Esophagus muscularis mucosa (tissue), 4 donors: ENCODE data around the gene FAAP100. TPM values are rescaled to one million over a fixed set of nuclear protein-coding genes. Genes with fewer than 3 reads are reported as not detected.

Experiments used
- DNase-seq: peaks from one replicate; pipeline ENCODE4 v3.0.0-alpha.2; 2017; ENCODE audit errors: extremely low spot score
- H3K27ac ChIP-seq, 4 donors: fragments of 200-600 bp; sonication (generic); replicated peaks in 1 of 4; 1 replicate in 3 of 4; 2 replicates in 1 of 4; pipeline ENCODE4 v1.5.1; 2016 to 2019; ENCODE audit warnings: mild to moderate bottlenecking in 1 of 4
- H3K27me3 ChIP-seq, 4 donors: fragments of 200-600 bp; sonication (generic); one replicate each; pipeline versions ENCODE4 v1.5.1 to v1.6.0; 2016 to 2019
- H3K36me3 ChIP-seq, 4 donors: fragments of 200-600 bp; sonication (generic); one replicate each; pipeline ENCODE4 v1.5.1; 2016 to 2019
- H3K4me1 ChIP-seq, 4 donors: fragments of 200-600 bp; sonication (generic); one replicate each; pipeline ENCODE4 v1.5.1; 2016 to 2019
- H3K4me3 ChIP-seq, 4 donors: fragments of 200-600 bp; sonication (generic); 1 replicate in 2 of 4; 2 replicates in 2 of 4; pipeline ENCODE4 v1.5.1; 2016 to 2019; ENCODE audit warnings: mild to moderate bottlenecking in 4 of 4, moderate library complexity in 1 of 4
- H3K9me3 ChIP-seq, 4 donors: fragments of 200-600 bp; sonication (generic); 1 replicate in 3 of 4; 2 replicates in 1 of 4; pipeline ENCODE4 v1.5.1; 2016 to 2019
- EP300 ChIP-seq: sonication (generic); formaldehyde crosslinking; IDR thresholded peaks from one replicate; pipeline ENCODE4 v1.6.1; 2017; ENCODE audit warnings: antibody characterized with exemption
- POLR2A ChIP-seq: fragments of 450-650 bp; IDR thresholded peaks from one replicate; pipeline ENCODE4 v1.6.1; 2017; ENCODE audit warnings: antibody characterized with exemption, moderate library complexity, mild to moderate bottlenecking, low read depth
- POLR2AphosphoS5 ChIP-seq, 2 donors: sonication (generic); formaldehyde crosslinking; IDR thresholded peaks; one replicate each; pipeline ENCODE4 v1.6.1; 2017; ENCODE audit warnings: antibody characterized with exemption in 2 of 2
- WGBS: methylation state at CpG from one replicate; pipeline ENCODE4 v1.1.5; 2018; 5-methylcytosine and 5-hydroxymethylcytosine counted together
- intact Hi-C: fragments of 100-400 bp; cut with DNase I; formaldehyde crosslinking; loops from one replicate; pipeline ENCODE4 v1.15.1; 2023
- total RNA-seq, 4 donors: library from RNA; depleted of rRNA; stranded (reverse); fragments of >200 nt; gene quantifications; one replicate each; pipeline versions ENCODE4 v1.1.0 to v1.2.1, GENCODE V29; 2016
- TF ChIP-seq, protein P1 (sequence below), 3 experiments: fragments of 200-600 bp in 2 of 3; fragments of 450-650 bp in 1 of 3; sonication (generic) in 2 of 3; IDR thresholded peaks; one replicate each; pipeline ENCODE4 v1.5.1; 2017 to 2019; ENCODE audit warnings: antibody characterized with exemption in 3 of 3, mild to moderate bottlenecking in 2 of 3, moderate library complexity in 1 of 3

The FAAP100 gene
- total RNA-seq, 4 donors from 2014 or later: 13.7 to 33.3 (median 18.6) TPM

DNA sequence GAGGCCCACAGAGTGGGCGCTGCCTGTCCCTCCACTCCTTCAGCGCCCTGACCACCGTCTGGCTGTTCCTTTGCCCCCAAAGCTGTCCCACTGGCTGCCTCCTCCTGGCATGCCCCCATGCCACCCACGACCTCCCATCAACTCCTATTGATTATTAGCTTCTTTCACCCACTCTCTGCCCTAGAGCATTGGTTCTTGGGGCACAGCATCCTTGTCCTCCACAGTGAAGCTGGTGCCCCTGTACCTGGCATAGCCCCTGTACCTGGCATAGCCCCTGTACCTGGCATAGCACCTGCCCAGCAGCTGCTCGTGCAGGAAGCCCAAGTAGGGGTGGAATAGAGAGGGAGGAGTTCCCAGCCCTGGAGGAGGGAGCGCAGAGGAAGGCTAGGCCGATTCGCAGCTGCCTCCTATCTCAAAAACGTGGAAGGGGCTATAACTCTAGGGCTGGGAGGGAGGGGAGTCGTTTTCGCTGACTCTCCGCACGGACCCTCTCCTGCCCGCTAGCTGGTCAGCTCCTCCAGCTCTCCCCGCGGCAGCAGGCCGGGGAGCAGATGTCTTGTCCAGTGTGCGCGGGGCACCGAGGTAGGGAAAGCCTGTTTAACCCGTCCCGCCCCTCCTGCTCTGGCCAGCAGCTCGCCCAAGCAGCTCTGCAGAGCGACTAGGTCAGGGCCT lies 33.9 kb downstream of the FAAP100 start:
- Histone ChIP-seq H3K36me3 (no peaks in the 10 kb centered on the region), H3K27me3 (peaks cover 0 to 5% (median 4%) of the 10 kb centered on the region in 4 donors), H3K9me3 (no peaks in the 10 kb centered on the region), H3K4me3 (peak overlapping the region; percentile 88 to 94 (median 91)), H3K4me1 (peaks cover 49 to 64% (median 56%) of the 10 kb centered on the region in 4 donors), H3K27ac (peak overlapping the region; percentile 100)
- intact Hi-C loops: loop anchor here (5.0 kb wide), 1 partner anchor 34 kb away; the partner anchor contains the start of gene FAAP100
- no peak for DNase-seq
- WGBS: 50% methylated on average over 8 of the region's 24 CpGs
- no peak for TF ChIP-seq POLR2A
- TF ChIP-seq EP300: no peak
- TF ChIP-seq POLR2AphosphoS5 (IDR thresholded peaks at IDR 0.05): no peak
- TF ChIP-seq, protein P1, sequence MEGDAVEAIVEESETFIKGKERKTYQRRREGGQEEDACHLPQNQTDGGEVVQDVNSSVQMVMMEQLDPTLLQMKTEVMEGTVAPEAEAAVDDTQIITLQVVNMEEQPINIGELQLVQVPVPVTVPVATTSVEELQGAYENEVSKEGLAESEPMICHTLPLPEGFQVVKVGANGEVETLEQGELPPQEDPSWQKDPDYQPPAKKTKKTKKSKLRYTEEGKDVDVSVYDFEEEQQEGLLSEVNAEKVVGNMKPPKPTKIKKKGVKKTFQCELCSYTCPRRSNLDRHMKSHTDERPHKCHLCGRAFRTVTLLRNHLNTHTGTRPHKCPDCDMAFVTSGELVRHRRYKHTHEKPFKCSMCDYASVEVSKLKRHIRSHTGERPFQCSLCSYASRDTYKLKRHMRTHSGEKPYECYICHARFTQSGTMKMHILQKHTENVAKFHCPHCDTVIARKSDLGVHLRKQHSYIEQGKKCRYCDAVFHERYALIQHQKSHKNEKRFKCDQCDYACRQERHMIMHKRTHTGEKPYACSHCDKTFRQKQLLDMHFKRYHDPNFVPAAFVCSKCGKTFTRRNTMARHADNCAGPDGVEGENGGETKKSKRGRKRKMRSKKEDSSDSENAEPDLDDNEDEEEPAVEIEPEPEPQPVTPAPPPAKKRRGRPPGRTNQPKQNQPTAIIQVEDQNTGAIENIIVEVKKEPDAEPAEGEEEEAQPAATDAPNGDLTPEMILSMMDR (IDR thresholded peaks at IDR 0.05): no peak

GRCh38 chr17:81517339-81518112 lies 34.6 kb downstream of the FAAP100 start:
- no peak for DNase-seq
- Histone ChIP-seq H3K4me1 (peaks cover 48 to 60% (median 53%) of the 10 kb centered on the region in 4 donors), H3K27ac (peak overlapping the region; percentile 100), H3K27me3 (peaks cover 0 to 5% (median 0%) of the 10 kb centered on the region in 4 donors), H3K36me3 (peaks cover 0 to under 1% (median 0%) of the 10 kb centered on the region in 4 donors), H3K9me3 (no peaks in the 10 kb centered on the region), H3K4me3 (peak overlapping the region; percentile 88 to 94 (median 91))
- 48% methylated on average over 21 of the region's 24 CpGs for WGBS
- TF ChIP-seq POLR2AphosphoS5 (IDR thresholded peaks at IDR 0.05) (peak in 1 of 2 donors; percentile 11), POLR2A (no peak)
- TF ChIP-seq, protein P1 (IDR thresholded peaks at IDR 0.05): no peak
- intact Hi-C loops: loop anchor here (5.0 kb wide), 1 partner anchor 35 kb away; the partner anchor contains the start of gene FAAP100

GRCh38 chr17:81517009-81517338 lies 35.2 kb downstream of the FAAP100 start:
- Histone ChIP-seq H3K4me1 (peaks cover 48 to 60% (median 53%) of the 10 kb centered on the region in 4 donors), H3K36me3 (peaks cover 1 to 6% (median 3%) of the 10 kb centered on the region in 4 donors), H3K9me3 (no peaks in the 10 kb centered on the region), H3K27me3 (peaks cover 0 to 5% (median 0%) of the 10 kb centered on the region in 4 donors), H3K4me3 (peak overlapping the region; percentile 88 to 94 (median 91)), H3K27ac (peak overlapping the region; percentile 100)
- TF ChIP-seq POLR2AphosphoS5 (IDR thresholded peaks at IDR 0.05): no peak
- TF ChIP-seq EP300: no peak
- TF ChIP-seq POLR2A: no peak
- WGBS: 67% methylated on average over 7 of the region's 9 CpGs
- DNase-seq: no peak
- intact Hi-C loops: loop anchor here (5.0 kb wide), 1 partner anchor 35 kb away; the partner anchor contains the start of gene FAAP100

DNA sequence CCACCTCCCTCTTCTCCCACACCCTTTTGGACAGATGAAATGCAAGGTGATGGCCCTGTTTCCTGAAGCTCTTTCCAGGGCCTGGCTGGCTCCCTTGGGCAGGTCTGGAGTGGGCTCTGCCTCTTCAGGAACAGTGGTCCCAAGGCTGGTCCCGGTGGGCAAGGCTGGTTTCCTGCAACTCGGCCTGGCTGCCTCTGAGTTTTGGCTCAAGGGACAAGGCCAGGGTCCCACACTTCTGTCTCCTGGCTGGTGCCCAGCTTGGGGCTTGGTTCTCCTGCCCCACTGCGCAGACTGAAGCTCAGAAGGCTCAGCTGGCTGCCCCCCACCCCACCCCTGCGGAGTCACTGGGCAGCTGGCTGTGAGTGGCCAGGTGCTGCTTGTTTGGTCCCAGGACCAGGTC lies 35.7 kb downstream of the FAAP100 start:
- intact Hi-C loops: loop anchor here (5.0 kb wide), 1 partner anchor 36 kb away; the partner anchor contains the start of gene FAAP100
- Histone ChIP-seq H3K4me1 (peaks cover 48 to 63% (median 53%) of the 10 kb centered on the region in 4 donors), H3K9me3 (no peaks in the 10 kb centered on the region), H3K36me3 (peaks cover 6 to 11% (median 8%) of the 10 kb centered on the region in 4 donors), H3K27me3 (peaks cover 0 to 5% (median 0%) of the 10 kb centered on the region in 4 donors), H3K27ac (peak overlapping the region; percentile 100), H3K4me3 (peak overlapping the region; percentile 88 to 94 (median 91))
- 40% methylated on average over 1 of the region's 4 CpGs for WGBS
- TF ChIP-seq, protein P1 (IDR thresholded peaks at IDR 0.05): no peak
- TF ChIP-seq POLR2A (no peak), EP300 (no peak), POLR2AphosphoS5 (IDR thresholded peaks at IDR 0.05) (no peak)
- DNase-seq: no peak
